GM19099 (cell line): Measurements from ENCODE around the gene CDC6.

Source experiments
- POLR2A ChIP-seq: IDR thresholded peaks from 3 replicates; pipeline ENCODE4 v1.6.1; 2011; ENCODE audit warnings: low read depth; ENCODE audit not compliant: insufficient read length; ENCODE audit errors: extremely low read depth

Gene CDC6

DNA sequence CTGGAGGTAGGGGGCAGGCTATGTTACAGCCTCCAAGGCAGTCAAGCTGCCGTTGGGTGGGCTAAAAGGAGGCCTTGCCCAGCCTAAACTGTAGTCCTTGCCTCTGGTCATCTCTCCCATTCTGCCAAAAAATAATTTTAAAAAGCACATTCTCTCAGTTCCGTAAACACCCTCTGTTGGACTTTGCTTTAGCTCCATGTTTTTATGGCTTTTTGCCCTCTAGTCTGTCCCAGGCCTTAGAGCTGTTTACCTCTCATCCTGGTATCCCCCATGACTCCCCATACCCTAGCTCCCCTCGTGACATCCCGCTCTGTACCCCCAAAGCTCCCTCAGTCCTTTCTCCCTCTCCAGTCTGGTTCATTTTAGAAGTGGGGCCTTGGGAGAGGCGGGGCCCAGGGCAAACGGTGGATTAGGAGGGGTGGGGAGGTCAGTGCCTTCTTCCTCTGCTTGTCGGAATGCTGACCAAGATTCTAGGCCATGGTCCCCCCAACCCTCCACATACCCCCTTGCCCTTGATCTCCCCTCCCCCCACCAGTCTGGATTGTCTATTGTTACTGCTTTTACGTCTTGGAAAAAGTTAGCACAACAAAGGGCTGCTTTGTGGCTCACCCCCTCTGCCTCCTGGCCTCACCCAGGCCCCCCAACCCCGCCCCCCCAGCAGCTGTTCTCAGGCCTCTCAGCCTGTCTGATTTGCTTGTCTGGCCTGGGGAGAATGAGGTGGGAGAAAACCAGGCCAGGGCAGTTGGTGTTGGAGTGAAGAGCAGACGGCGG is 58.5 kb downstream of the CDC6 start:
- no peak for TF ChIP-seq POLR2A

DNA sequence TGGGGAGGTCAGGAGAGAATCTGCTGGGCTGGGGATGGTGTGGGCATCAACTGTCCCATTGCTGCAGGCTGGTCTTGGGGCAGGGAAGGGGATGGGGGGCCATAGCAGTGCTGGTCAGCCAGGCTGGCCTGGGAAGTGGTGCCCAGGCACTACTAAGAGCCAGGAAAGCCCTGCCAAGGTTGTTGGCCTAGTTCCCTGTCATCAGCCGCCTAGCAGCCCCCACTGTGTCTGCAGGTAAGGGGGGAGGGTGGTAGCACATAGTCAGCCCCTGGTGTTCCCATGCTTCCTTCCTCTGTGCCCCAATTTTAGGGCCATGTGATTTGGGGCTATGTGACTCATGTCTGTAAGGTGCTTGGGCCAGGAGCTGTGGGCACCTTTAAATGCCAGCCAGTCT is 59.1 kb downstream of the CDC6 start:
- no peak for TF ChIP-seq POLR2A

DNA sequence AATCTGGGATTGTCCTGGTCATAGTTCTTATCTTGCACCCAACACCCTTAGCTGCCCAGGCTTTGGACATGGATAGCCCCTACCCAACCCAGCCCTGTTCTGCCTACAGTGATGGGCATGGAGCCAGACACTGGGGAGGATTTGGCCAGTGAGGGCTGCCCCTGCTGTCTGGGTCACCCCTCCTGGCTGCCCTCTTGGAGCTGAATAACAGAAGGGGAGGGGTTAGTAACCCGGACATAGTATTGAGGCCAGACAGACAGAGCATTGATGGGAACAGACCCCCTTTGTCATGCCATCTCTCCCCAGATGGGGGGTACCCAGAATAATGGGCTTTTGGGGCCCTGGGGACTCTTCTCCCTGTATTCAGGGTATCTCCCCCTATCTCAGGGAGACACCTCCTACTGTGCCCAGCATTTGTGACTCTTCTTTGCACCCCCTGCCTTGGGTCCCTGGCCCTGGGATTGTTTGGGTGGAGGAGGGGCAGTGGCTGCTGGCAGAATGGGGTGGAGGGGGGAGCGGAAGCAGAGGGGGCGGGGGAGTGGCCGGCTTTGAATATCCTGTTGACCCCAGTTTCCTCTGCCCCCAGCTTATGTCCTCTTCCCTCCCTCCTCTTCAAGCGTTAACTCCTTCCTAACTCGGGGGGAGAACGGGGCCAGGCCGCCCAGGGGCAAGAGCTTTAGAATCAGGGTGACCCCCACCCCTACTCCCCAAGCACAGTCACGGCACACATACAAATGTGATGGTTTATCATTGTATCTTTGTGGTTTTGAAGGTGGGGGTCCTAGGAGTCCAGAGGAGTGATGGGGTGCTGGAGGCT is 59.8 kb downstream of the CDC6 start:
- TF ChIP-seq POLR2A: no peak

DNA sequence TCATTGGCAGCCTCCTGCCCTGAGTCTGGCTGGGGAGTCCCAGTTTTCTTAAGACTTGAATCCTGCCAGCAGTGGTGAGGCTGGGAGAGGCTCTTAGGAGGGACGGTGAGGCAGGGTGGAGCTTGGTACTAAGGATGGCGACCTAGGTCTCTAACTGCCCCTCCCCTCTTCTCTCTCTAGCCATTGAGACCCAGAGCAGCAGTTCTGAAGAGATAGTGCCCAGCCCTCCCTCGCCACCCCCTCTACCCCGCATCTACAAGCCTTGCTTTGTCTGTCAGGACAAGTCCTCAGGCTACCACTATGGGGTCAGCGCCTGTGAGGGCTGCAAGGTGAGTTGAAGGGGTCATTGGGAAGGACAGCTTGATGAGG is 60.4 kb downstream of the CDC6 start:
- no peak for TF ChIP-seq POLR2A

DNA sequence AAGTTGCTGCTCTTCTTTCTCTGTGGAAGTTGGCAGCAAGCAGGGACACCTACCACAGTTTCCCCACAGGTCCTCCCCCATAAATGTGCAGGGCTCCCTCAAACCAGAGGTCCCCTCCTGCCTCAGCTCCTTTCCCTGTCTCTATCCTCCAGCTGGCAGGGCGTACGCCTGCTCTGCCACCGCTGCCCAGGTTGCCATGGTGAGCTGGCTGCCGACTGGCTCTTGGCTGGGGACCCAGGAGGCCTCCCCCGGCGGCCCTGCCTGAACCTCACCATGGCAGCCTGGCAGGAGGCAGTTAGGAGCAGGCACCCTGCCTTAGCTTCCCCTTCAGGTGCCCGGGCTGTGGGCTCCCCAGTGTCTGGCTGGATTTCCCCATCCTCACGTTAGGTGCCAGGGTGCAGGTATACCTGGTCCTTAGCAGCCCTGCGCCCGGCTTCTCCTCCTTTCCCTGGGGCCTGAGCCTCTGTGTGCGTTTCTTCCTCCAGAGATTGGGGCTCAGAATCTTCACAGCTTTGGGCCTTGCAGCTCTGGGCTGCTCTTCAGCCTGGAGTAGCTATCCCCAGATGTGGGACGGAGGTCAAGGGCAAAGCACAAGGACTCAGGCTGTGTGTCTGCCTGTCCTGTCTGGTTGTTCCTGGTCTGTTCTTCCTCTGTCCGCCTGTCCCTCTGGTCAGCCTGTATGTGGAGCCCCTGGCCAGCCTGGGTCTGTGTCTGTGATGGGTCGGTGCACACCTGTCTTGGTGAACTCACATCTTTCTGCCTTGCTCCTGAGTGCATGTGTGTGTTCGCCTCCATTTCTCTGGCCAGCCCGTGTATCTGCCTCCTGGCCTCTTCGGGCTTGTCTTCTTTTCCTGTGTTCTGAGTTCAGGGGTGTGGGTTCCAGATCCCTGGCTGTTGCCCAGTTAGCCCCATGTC is 61.1 kb downstream of the CDC6 start:
- no peak for TF ChIP-seq POLR2A

DNA sequence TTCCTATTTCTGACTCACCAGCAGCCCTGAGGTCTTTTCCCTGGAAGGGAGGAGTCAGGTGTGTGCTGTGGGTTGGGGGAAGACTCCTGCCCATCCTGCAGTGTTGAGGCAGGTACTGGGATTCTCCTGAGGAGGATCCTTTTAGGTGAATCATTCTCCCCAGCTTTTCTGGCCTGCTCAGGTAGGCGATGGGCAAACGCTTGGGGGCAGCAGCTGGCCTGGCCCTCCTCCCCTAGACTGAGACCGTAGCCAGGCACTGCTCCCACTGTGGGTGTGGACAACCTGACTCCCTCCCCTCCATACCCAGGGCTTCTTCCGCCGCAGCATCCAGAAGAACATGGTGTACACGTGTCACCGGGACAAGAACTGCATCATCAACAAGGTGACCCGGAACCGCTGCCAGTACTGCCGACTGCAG is 61.8 kb downstream of the CDC6 start:
- no peak for TF ChIP-seq POLR2A

DNA sequence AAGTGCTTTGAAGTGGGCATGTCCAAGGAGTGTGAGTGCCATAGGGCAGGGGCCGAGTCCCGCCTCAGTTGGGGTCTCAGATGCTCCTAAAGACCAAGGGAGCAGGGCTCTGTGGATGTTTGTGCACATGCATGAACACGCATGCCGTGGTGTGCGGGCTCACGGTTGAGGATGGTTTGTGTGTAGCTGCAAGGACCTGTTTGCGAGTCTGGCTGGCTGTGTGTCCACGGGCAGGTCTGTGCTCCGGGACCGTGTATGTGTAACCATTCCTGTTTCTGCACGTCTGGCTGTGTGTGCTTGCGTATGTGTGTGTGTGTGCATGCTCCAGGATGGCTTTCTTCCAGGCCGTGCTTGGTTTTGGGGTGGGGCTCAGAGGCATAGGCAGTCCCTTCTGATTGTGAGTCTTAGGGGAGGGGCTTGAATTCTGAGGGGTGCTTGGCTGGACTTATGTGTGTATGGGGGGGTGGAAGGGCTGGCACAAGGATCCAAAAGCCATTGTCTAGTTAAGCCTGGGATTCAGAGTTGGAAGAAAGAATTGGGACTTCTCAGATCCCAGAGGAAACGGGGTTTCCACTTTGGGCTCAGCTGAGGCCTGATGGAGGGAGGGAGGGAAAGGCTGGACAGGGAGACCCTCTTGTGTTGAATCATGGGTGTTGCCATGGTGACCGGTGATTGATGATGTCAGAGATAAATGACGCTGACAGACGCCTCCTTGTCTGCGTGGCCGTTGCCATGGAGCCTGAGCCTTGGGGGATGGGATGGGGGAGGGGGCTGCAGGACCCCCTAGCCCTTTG is 62.4 kb downstream of the CDC6 start:
- no peak for TF ChIP-seq POLR2A

DNA sequence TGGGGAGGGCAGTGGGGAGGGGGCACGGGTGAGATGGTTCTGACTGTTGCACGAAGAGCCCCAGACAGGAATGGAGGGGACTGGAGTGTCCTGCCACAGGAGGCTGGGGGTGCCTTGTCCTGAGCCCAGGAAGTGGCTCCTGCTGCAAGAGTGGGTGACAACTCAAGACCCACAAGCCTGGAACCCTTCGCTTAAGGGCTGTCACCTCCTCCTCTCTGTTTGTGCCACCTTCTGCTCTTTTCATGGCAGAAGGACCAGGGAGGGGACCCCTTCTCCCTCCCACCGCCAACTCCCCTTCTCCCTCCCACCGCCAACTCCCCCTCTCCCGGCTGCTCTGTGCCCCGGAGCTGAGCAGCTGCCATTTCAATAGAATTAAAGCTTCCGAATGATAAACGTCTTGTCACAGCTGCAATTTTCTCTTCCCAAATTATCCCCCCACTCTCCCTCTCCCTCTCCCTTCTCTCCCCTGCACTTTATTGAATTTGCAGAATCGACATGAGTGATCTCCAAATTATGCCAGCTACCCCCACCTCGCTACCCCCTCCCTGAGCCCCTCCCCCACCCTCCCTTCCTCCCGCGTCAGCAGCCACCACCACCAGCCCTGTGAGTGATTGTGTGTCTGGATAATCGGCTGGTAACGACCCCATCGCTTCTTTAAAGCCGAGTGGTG is 63.1 kb downstream of the CDC6 start:
- no peak for TF ChIP-seq POLR2A

DNA sequence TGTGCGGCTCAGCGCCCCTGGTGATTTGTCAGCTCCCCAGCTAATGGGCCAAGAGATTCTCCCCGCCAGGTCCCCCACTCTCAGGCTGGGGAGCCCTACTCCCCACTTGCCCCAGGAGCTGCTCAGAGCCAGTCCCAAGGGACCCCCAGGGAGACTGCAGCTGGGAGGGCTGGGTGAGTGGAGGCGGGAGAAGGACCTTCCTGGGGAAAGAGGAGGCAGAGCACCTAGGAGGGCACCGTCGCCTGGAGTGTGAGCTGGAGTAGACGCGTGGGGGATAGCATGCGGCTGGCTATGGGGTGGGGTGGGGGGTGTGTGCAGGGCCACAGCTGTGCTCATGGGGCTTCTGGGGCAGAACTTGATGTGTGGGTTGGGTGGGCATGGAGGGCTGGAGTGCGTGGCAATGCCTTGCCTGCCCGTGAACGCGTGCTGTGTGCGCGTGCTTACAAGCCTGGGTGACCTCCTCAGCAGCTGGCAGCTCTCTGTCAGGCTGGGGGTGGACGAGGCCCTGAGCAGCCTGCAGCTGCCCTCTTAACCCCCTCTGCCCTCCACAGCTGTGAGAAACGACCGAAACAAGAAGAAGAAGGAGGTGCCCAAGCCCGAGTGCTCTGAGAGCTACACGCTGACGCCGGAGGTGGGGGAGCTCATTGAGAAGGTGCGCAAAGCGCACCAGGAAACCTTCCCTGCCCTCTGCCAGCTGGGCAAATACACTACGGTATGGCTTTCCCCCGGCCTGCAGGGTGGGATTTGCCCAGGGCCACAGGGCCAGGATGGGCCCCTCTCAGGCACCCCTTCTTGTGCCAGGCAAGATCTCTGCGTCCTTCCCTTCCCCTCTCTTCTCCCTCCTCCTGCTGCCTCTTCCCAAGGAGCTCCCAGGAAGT is 63.9 kb downstream of the CDC6 start:
- no peak for TF ChIP-seq POLR2A

DNA sequence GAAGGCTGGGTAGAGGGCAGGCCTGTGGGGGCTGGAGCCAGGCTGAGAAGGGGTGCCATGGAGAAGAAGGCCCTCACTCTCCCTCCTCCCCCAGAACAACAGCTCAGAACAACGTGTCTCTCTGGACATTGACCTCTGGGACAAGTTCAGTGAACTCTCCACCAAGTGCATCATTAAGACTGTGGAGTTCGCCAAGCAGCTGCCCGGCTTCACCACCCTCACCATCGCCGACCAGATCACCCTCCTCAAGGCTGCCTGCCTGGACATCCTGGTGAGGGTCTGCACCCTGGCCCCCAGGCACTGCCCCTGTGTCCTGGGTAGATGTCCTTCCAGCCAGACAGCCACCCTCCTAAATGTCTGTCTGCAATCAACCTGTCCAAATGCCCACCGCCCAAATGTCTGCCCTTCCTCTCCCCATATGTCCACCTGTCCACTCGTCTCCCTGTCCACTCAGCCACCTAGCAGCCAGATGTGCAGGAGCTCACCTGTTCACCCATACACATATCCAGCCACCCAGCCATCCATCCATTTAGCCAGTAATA is 64.6 kb downstream of the CDC6 start:
- no peak for TF ChIP-seq POLR2A

DNA sequence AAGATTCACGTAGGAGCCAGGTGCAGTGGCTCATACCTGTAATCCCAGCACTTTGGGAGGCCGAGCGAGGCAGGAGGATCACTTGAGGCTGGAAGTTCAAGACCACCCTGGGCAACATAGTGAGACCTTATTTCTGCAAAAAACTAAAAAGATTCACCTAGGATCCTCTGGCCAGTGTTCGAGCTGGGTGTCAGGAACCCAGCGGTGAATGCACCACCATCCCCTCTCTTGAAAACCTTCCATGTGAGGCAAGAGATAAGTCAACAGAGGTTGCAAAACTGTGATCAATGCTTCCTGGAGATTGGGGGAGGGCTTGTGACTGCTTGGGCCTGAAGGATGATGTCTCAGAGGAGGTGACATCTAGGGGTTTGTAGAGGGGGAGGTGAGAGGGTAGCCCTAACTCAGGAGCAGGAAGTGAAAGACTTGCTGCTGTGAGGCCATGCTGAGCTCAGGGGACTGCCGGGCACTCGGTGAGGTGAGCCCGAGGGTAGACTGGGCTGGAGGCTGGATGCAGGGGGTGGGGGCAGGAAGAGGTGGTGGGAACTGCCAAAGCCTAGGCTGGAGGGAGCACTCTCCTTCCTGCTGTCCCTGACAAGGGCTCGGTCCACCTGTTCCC is 65.2 kb downstream of the CDC6 start:
- TF ChIP-seq POLR2A: no peak
